Skin epidermis (tissue), 12 donors: ENCODE data around the gene KRTAP5-11.
"Not testable (repeated sequence)": the region's sequence is repeated elsewhere in the genome, so short reads cannot be mapped to it uniquely, and the experiment has no call there.

Experiments
- H3K27ac ChIP-seq, 21 experiments: fragments of 200-600 bp; sonication (generic) in 11 of 21; one replicate each; pipeline ENCODE4 v1.5.0; 2020; ENCODE audit warnings: mild to moderate bottlenecking in 3 of 21, inconsistent platforms in 2 of 21, moderate library complexity in 2 of 21
- H3K4me3 ChIP-seq, 7 experiments: fragments of 200-600 bp; sonication (generic) in 2 of 7; one replicate each; pipeline ENCODE4 v1.5.0; 2020; ENCODE audit warnings: inconsistent platforms in 2 of 7, mild to moderate bottlenecking in 2 of 7, moderate library complexity in 1 of 7

KRTAP5-11 gene

DNA sequence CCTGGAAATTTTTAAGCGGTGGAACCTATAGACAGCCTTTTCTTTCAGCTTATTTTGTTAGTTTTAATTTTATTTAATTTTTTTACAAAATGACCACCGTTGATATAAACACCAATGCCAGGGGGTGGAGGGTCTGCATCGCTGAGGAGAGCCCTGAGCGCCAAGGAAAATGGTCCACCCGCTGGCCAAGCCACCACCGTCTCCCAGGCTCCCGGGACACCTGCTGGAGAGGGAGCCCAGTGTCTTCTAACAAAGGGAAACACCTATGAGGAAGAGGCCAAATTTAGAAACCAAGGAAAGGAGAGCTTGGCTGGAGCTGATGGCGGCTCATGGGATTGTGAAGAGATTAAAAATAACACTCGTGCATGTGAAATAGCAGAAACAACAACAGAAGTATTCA, 45.1 kb downstream of the KRTAP5-11 start:
- Histone ChIP-seq H3K4me3 (no peak overlapping the region), H3K27ac (no peak overlapping the region)

DNA sequence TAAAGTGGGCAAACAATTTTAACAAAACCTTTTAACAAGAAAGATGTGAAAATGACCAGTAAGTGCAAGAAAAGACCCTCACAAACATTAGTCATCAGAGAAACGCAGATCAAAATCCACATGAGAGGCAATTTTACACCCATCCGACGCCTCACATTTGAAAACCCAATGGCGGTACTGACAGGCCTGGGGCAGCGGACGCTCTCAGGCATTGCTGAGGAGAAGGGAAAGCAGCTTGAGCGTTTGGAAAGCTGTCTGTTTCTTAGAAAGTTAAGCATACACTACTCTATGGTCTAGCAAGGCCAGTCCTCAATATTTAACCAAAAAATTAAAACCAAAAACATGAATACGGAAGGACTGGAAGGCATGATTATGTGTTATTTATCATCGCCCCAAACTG, 46.9 kb downstream of the KRTAP5-11 start:
- Histone ChIP-seq H3K27ac (no peak overlapping the region), H3K4me3 (no peak overlapping the region)

DNA sequence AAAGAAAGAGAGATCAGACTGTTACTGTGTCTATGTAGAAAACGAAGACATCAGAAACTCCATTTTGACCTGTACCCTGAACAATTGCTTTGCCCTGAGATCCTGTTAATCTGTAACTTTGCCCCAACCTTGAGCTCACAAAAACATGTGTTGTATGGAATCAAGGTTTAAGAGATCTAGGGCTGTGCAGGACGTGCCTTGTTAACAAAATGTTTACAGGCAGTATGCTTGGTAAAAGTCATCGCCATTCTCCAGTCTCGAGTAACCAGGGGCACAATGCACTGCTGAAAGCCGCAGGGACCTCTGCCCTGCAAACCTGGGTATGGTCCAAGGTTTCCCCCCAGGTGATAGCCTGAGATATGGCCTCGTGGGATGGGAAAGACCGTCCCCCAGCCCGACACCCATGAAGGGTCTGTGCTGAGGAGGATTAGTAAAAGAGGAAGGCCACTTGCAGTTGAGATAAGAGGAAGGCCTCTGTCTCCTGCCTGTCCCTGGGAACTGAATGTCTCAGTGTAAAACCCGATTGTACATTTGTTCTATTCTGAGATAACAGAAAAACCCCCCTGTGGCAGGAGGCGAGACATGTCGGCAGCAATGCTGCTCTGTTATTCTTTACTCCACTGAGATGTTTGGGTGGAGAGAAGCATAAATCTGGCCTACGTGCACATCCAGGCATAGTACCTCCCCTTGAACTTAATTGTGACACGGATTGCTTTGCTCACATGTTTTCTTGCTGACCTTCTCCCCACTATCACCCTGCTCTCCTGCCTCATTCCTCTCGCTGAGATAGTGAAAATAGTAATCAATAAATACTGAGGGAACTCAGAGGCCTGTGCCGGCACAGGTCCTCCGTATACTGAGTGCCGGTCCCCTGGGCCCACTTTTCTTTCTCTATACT, 47.7 kb downstream of the KRTAP5-11 start:
- H3K27ac ChIP-seq, H3K4me3 ChIP-seq: not testable (repeated sequence)

DNA sequence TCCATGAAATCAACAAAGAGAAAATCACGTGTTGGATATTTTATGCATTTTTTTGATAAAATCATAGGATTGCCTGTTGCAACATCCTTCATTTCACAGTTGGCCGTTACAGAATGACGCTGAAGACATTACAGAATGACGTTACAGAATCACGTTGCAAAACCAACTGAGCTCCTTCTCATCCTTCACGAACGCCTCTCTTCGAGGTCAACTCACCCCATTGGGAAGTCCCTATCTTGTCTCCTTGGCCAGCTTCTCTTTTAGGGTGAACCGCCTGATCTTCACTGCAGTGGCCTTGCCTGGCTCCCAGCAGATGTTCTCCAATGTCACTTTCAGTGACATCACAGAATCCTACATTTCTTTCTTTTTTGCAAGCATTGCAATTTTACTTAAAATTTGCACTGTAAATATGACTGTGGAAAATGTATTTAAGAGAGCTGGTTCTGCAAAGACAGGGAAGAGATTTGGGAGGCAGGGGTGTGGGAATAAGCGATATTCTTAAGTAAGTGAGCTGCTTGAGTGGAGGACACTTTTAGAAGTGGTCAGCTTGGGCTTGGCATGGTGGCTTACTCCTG, 50.6 kb downstream of the KRTAP5-11 start:
- Histone ChIP-seq H3K4me3 (no peak overlapping the region), H3K27ac (no peak overlapping the region)
